Karpas-422 (cell line): ENCODE results near the gene CCDC27. TPM values are rescaled to one million over a fixed set of nuclear protein-coding genes. Genes with fewer than 3 reads are reported as not detected.
A peak's percentile ranks its signal among the peaks of the same experiment; 100 is the strongest.

Source experiments
- DNase-seq: peaks from one replicate; pipeline ENCODE4 v3.0.0-alpha.2; 2015
- H2AFZ ChIP-seq: fragments of 200-600 bp; sonication (generic); 2 replicates; pipeline ENCODE4 v1.6.1; 2014; ENCODE audit warnings: antibody characterized with exemption, low read length, mixed read lengths
- H3K27ac ChIP-seq: fragments of 200-600 bp; sonication (generic); 2 replicates; pipeline ENCODE4 v1.5.1; 2014; ENCODE audit warnings: mild to moderate bottlenecking, low read length, moderate library complexity
- H3K27me3 ChIP-seq: fragments of 200-600 bp; sonication (generic); 2 replicates; pipeline ENCODE4 v1.6.1; 2014; ENCODE audit warnings: low read length, mixed read lengths
- H3K36me3 ChIP-seq: fragments of 200-600 bp; sonication (generic); 2 replicates; pipeline ENCODE4 v1.6.1; 2014; ENCODE audit warnings: low read length, mixed read lengths; ENCODE audit not compliant: insufficient read depth
- H3K4me1 ChIP-seq: fragments of 200-600 bp; sonication (generic); 2 replicates; pipeline ENCODE4 v1.6.1; 2014; ENCODE audit warnings: mild to moderate bottlenecking, low read length, mixed read lengths
- H3K4me2 ChIP-seq: fragments of 200-600 bp; sonication (generic); 2 replicates; pipeline ENCODE4 v1.6.1; 2014; ENCODE audit warnings: low read length, low read depth, mild to moderate bottlenecking; ENCODE audit not compliant: poor library complexity, severe bottlenecking
- H3K4me3 ChIP-seq: fragments of 200-600 bp; sonication (generic); 2 replicates; pipeline ENCODE4 v1.5.1; 2014; ENCODE audit warnings: mild to moderate bottlenecking, antibody characterized with exemption, low read length, mixed read lengths
- H3K79me2 ChIP-seq: fragments of 200-600 bp; sonication (generic); 2 replicates; pipeline ENCODE4 v1.6.1; 2014; ENCODE audit warnings: mild to moderate bottlenecking, low read length, mixed read lengths
- H3K9ac ChIP-seq: fragments of 200-600 bp; sonication (generic); 2 replicates; pipeline ENCODE4 v1.6.0; 2014; ENCODE audit warnings: low read length
- H3K9me2 ChIP-seq: fragments of 200-600 bp; sonication (generic), shearing (Covaris generic); replicated peaks from 2 replicates; pipeline ENCODE4 v1.6.0; 2014; ENCODE audit warnings: mild to moderate bottlenecking, low read length, moderate library complexity; ENCODE audit not compliant: insufficient read depth
- H3K9me3 ChIP-seq: fragments of 300-700, 200-600 bp; sonication (generic); 2 replicates; pipeline ENCODE4 v1.6.1; 2014; ENCODE audit warnings: low read length, mixed read lengths
- H4K20me1 ChIP-seq: fragments of 200-600 bp; sonication (generic); 2 replicates; pipeline ENCODE4 v1.6.1; 2014; ENCODE audit warnings: mild to moderate bottlenecking, antibody characterized with exemption, low read length, low read depth; ENCODE audit not compliant: insufficient read depth
- total RNA-seq: library from RNA; depleted of rRNA; stranded (reverse); fragments of >200 nt; shearing (Covaris generic); gene quantifications from 2 replicates; pipeline ENCODE4 v1.2.3, GENCODE V29; 2014; ENCODE audit warnings: low replicate concordance

The CCDC27 gene
- total RNA-seq, 1 experiment from 2014 or later: not detected

DNA sequence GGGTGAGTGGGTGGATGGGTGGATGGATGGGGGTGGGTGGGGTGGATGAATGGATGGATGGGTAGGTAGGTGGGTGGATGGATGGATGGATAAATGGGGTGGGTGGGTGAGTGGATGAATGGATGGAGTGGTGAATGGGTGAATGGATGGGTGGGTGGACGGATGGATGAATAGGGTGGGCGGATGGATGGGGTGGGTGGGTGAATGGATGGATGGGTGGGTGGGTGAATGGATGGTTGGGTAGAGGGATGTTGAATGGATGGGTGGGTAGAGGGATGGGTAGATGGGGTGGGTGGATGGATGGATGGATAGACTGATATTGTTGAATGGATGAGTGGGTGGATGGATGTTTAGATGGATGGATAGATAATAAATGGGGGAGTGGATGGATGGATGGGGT is 26.9 kb upstream of the CCDC27 start:
- Histone ChIP-seq H3K36me3 (no peaks in the 10 kb centered on the region), H3K9me2 (no peaks in the 10 kb centered on the region), H3K27ac (no peak overlapping the region), H3K9me3 (no peaks in the 10 kb centered on the region), H2AFZ (no peak overlapping the region), H3K4me1 (no peaks in the 10 kb centered on the region), H4K20me1 (no peaks in the 10 kb centered on the region), H3K9ac (no peak overlapping the region), H3K79me2 (no peaks in the 10 kb centered on the region), H3K4me2 (no peak overlapping the region), H3K27me3 (no peaks in the 10 kb centered on the region), H3K4me3 (no peak overlapping the region)
- DNase-seq: no peak

DNA sequence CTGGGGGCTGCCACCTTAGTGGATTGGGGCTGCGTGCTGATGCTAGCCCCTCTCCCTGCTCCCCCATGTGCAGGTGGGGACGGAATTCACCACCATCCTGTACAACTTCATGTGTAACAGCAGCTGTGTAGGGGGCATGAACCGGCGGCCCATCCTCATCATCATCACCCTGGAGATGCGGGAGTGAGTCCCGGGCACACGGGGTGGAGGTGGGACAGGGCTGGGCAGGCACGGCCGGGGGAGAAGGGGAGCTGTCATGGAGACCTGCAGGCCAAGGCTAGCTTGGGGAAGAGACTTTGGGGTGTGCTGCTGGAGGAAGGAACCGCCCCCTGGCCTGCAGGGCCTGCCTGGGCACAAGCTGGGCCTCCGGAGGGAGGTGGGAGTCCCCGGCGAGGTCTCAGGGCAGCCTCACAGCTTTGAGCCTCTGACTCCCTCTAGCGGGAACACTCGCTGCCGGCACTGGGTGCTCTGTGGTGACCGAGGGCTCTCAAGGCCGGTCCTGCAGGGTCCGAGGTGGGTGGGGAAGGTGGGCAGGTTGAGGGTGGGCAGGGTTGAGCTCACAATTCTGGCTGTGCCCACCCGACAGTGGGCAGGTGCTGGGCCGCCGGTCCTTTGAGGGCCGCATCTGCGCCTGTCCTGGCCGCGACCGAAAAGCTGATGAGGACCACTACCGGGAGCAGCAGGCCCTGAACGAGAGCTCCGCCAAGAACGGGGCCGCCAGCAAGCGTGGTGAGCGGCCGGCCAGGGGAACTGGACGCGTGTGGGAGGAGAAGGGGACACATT is 25.0 kb upstream of the CCDC27 start:
- H3K4me1 ChIP-seq: no peaks in the 10 kb centered on the region
- no peak overlapping the region for H3K4me2 ChIP-seq
- H3K36me3 ChIP-seq: no peaks in the 10 kb centered on the region
- no peaks in the 10 kb centered on the region for H3K9me3 ChIP-seq
- peak; percentile 64 for DNase-seq
- H3K9me2 ChIP-seq: no peaks in the 10 kb centered on the region
- H3K4me3 ChIP-seq: no peak overlapping the region
- no peaks in the 10 kb centered on the region for H4K20me1 ChIP-seq
- no peaks in the 10 kb centered on the region for H3K79me2 ChIP-seq
- no peaks in the 10 kb centered on the region for H3K27me3 ChIP-seq
- no peak overlapping the region for H3K27ac ChIP-seq
- H3K9ac ChIP-seq: no peak overlapping the region
- H2AFZ ChIP-seq: no peak overlapping the region

DNA sequence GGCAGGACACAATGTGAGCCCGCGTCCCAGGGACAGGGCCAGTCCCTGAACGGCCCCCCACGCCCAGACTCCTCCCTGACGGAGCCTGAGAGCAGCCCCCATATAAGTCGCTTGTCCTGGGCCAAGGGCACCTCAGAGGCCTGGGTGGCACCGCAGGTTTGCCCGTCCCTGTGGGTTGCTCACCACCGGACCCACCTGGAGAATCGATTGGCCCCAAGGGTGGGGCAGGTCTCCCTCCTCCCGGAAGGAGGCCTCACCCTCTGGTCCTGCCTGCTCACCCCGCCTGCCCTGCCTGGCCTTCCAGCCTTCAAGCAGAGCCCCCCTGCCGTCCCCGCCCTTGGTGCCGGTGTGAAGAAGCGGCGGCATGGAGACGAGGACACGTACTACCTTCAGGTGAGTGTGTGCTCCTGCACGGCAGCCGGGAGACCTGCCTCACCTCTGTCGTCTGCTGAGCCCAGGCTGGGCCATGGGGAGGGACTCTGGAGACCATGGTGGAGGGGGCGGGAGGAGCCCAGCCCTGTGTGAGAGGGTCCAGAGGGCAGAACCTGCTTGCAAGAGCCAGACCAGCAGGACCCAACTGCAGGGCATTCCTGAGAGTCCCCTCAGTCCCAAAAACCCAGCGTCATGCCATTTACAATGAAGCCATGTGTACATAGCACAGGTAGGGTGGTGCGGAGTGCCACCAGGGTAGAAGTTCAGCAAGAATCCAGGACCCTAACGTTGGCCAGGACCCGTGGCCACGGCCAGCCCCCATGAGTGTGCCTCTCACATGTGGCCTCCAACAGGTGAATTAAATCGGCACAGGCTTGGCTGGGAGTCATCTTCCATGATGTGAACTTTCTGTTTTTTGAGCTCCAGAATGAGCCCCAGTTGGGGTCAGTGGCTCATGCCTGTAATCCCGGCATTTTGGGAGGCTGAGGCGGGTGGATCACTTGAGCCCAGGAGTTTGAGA is 24.1 kb upstream of the CCDC27 start:
- Histone ChIP-seq H3K79me2 (no peaks in the 10 kb centered on the region), H3K27me3 (no peaks in the 10 kb centered on the region), H3K9me2 (no peaks in the 10 kb centered on the region), H3K4me3 (no peak overlapping the region), H3K27ac (no peak overlapping the region), H4K20me1 (no peaks in the 10 kb centered on the region), H3K4me1 (no peaks in the 10 kb centered on the region), H3K36me3 (no peaks in the 10 kb centered on the region), H3K9ac (no peak overlapping the region), H3K4me2 (no peak overlapping the region), H2AFZ (no peak overlapping the region), H3K9me3 (no peaks in the 10 kb centered on the region)
- no peak for DNase-seq

DNA sequence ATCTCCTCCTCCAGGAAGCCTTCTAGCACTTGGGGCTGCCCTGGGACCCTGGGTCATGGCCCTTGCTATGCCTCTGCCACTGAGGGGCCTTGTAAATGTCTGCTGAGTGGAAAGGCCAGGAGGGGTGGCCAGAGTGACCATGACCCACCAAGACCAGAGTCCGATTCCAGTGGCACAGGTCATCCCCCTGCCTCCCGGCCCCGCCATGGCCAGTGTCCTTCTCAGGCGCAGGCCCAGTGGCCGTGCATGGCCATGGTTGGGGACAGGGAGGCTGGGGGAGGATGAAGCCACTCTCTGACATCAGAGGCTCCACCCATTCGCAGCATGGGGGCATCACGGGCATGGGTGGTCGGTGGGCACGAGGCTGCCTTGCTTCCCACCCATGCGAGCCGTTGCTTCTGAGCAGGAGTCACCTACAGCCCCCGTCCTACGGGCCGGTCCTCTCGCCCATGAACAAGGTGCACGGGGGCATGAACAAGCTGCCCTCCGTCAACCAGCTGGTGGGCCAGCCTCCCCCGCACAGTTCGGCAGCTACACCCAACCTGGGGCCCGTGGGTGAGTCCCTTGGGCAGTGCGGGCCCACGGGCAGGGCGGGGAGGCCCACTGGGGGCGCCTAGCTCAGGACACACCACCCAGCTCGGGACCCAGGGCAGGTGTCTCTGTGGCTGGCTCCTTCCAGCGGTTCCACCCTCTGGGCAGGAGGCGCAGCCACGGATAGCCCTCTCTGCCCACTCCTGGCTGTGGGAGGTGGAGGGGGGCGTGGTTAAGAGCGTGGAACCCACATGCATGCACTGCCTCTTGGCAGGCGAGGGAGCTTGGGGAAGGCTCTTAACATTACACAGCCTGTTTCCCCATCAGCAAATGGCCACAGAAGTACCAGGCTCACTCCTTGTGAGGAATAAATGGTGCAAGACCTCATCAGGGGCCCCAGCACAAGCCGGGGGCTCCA is 22.4 kb upstream of the CCDC27 start:
- H3K27me3 ChIP-seq: no peaks in the 10 kb centered on the region
- no peaks in the 10 kb centered on the region for H3K9me3 ChIP-seq
- no peak overlapping the region for H3K27ac ChIP-seq
- no peaks in the 10 kb centered on the region for H3K79me2 ChIP-seq
- DNase-seq: no peak
- H2AFZ ChIP-seq: no peak overlapping the region
- no peak overlapping the region for H3K4me2 ChIP-seq
- no peaks in the 10 kb centered on the region for H3K36me3 ChIP-seq
- H3K4me3 ChIP-seq: no peak overlapping the region
- H3K4me1 ChIP-seq: no peaks in the 10 kb centered on the region
- H3K9me2 ChIP-seq: no peaks in the 10 kb centered on the region
- no peak overlapping the region for H3K9ac ChIP-seq
- H4K20me1 ChIP-seq: no peaks in the 10 kb centered on the region

DNA sequence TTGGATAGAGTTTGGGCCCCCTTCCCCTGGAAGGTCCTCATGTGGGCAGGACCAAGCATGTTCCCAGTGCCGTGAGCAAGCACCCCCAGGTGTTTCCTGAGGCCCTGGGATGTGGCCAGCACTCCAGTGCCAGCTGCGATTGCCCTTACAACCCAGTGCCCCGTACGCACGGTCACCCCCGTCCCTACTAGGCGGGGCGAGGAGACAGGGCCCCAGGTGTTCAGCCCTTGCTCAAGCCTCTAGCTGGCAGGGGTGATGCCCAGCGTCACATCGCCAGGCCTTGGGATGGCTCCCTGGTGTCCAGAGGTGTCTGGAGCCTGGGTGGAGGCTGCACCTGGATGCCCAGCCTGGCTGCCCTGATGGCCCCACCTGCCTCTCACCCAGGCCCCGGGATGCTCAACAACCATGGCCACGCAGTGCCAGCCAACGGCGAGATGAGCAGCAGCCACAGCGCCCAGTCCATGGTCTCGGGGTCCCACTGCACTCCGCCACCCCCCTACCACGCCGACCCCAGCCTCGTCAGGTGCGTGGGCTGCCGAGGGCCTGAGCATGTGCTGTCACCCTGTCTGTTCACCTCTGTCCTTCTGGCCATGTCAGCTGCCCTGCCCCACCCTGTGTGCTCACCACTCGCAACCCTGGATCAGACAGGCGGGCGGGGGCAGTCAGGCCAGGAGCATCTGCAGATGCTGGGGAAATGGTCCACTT is 21.6 kb upstream of the CCDC27 start:
- no peak overlapping the region for H3K4me2 ChIP-seq
- H3K36me3 ChIP-seq: no peaks in the 10 kb centered on the region
- H3K9me3 ChIP-seq: no peaks in the 10 kb centered on the region
- no peak overlapping the region for H2AFZ ChIP-seq
- no peaks in the 10 kb centered on the region for H3K9me2 ChIP-seq
- H3K27ac ChIP-seq: no peak overlapping the region
- H3K4me1 ChIP-seq: no peaks in the 10 kb centered on the region
- no peaks in the 10 kb centered on the region for H3K27me3 ChIP-seq
- H4K20me1 ChIP-seq: no peaks in the 10 kb centered on the region
- H3K79me2 ChIP-seq: no peaks in the 10 kb centered on the region
- H3K9ac ChIP-seq: no peak overlapping the region
- DNase-seq: no peak
- no peak overlapping the region for H3K4me3 ChIP-seq

DNA sequence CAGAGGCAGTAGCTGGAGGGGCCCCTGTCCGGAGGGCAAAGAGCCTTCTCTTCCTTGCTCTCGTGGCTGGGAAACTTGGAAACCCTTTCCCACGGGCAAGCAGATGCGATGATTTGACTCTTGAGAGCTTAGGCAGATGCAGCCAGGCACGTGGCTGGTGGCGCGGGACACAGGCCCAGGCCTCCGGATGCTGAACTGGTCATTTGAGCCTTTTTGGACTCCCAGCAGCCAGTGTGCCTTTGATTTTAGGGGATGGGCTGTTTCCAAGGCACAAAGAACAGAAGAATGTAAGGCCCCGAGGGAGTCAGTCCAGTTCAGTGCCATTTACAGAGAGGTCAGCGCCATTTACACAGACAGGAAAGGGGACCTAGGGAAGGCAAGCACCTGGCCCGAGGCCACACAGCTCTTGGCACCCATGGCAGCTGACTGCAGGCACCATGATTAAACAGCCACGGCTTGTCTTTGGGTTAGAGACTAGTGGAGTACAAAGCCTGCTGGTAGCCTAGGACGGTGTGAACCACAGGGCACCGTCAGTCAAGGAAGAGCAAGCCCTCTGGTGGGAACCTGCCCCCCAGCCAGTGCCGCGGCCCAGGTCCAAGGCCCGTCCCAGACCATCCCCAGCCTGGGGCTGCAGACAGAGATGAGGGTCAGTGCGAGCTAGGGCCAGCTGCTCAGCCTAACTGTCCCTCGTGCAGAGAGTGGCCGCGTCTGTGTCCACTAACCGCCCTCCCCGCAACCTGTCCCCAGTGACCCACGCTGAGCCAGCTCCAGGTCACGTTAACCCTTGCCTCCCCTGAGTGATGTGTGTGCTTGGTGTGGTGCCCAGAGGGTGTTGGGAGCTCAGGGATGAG is 20.4 kb upstream of the CCDC27 start:
- H3K4me3 ChIP-seq: no peak overlapping the region
- H2AFZ ChIP-seq: no peak overlapping the region
- no peaks in the 10 kb centered on the region for H3K36me3 ChIP-seq
- DNase-seq: no peak
- no peaks in the 10 kb centered on the region for H3K4me1 ChIP-seq
- no peaks in the 10 kb centered on the region for H3K27me3 ChIP-seq
- no peaks in the 10 kb centered on the region for H3K79me2 ChIP-seq
- no peaks in the 10 kb centered on the region for H3K9me3 ChIP-seq
- no peak overlapping the region for H3K27ac ChIP-seq
- H3K9ac ChIP-seq: no peak overlapping the region
- H4K20me1 ChIP-seq: no peaks in the 10 kb centered on the region
- H3K9me2 ChIP-seq: no peaks in the 10 kb centered on the region
- no peak overlapping the region for H3K4me2 ChIP-seq

DNA sequence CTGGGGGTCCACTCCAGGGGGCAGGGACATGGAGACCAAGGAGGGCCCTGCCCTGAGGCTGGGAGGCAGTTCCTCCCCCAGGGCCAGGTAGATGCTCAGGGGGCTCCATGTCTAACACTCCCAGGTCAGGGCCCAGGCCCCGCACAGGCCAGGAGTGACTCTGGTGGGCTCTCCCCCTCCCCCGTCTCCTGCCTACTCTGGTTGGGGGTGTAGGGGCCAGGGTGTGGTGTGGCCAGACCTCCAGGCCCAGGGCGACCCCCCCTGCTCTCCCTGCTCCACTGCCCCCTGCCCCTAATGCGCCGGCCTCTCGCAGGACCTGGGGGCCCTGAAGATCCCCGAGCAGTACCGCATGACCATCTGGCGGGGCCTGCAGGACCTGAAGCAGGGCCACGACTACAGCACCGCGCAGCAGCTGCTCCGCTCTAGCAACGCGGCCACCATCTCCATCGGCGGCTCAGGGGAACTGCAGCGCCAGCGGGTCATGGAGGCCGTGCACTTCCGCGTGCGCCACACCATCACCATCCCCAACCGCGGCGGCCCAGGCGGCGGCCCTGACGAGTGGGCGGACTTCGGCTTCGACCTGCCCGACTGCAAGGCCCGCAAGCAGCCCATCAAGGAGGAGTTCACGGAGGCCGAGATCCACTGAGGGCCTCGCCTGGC is 19.7 kb upstream of the CCDC27 start:
- no peak for DNase-seq
- no peak overlapping the region for H3K4me3 ChIP-seq
- no peaks in the 10 kb centered on the region for H3K27me3 ChIP-seq
- no peaks in the 10 kb centered on the region for H3K9me3 ChIP-seq
- no peaks in the 10 kb centered on the region for H3K36me3 ChIP-seq
- no peak overlapping the region for H3K9ac ChIP-seq
- H4K20me1 ChIP-seq: no peaks in the 10 kb centered on the region
- H3K9me2 ChIP-seq: no peaks in the 10 kb centered on the region
- H3K27ac ChIP-seq: no peak overlapping the region
- no peaks in the 10 kb centered on the region for H3K79me2 ChIP-seq
- no peaks in the 10 kb centered on the region for H3K4me1 ChIP-seq
- no peak overlapping the region for H2AFZ ChIP-seq
- no peak overlapping the region for H3K4me2 ChIP-seq
